NCI-H510A (cell line): ENCODE data around the gene OR9A2.

Experiments used
- DNase-seq: peaks from one replicate; lab custom pipeline; 2025; lab: John Stamatoyannopoulos, UW

The OR9A2 gene

GRCh38 chr7:143027032-143027431, at the start of gene OR9A2:
OR9A2 (minus strand) TSS chr7:143027132; CDS start chr7:143027132, 0 bp downstream.
- no peak for DNase-seq

- no peak for DNase-seq
Measured at GRCh38 chr7:143074141-143074540, 47.2 kb upstream of the OR9A2 start.

GRCh38 chr7:143073556-143073955, 46.6 kb upstream of the OR9A2 start:
- no peak for DNase-seq

- no peak for DNase-seq
Measured at GRCh38 chr7:143069912-143070500, 43.1 kb upstream of the OR9A2 start.

GRCh38 chr7:143068446-143068845, 41.5 kb upstream of the OR9A2 start:
- DNase-seq, result no peak

- DNase-seq, result no peak
Measured at GRCh38 chr7:143063741-143064140, 36.8 kb upstream of the OR9A2 start.

- no peak for DNase-seq
Measured at GRCh38 chr7:143055754-143056153, 28.8 kb upstream of the OR9A2 start.

GRCh38 chr7:143054621-143055020, 27.7 kb upstream of the OR9A2 start:
- DNase-seq, result no peak

GRCh38 chr7:143052041-143052440, 25.1 kb upstream of the OR9A2 start, which contains the start of gene OR6V1:
OR6V1 (plus strand) TSS chr7:143052341; CDS start chr7:143052341, 0 bp downstream.
- no peak for DNase-seq

- no peak for DNase-seq
Measured at GRCh38 chr7:143050931-143051330, 24.0 kb upstream of the OR9A2 start.

- no peak for DNase-seq
Measured at GRCh38 chr7:143049362-143049761, 22.4 kb upstream of the OR9A2 start.

GRCh38 chr7:143048827-143049226, 21.9 kb upstream of the OR9A2 start:
- no peak for DNase-seq

GRCh38 chr7:143047326-143047725, 20.4 kb upstream of the OR9A2 start:
- DNase-seq, result no peak

GRCh38 chr7:143046426-143046851, 19.5 kb upstream of the OR9A2 start:
- no peak for DNase-seq

- no peak for DNase-seq
Measured at GRCh38 chr7:143043391-143043790, 16.5 kb upstream of the OR9A2 start.

GRCh38 chr7:143042790-143043271, 15.9 kb upstream of the OR9A2 start:
- DNase-seq, result no peak

GRCh38 chr7:143042159-143042789, 15.3 kb upstream of the OR9A2 start:
- no peak for DNase-seq

GRCh38 chr7:143041346-143041745, 14.4 kb upstream of the OR9A2 start:
- no peak for DNase-seq

GRCh38 chr7:143040209-143040715, 13.3 kb upstream of the OR9A2 start:
- DNase-seq, result no peak

GRCh38 chr7:143038635-143039034, 11.7 kb upstream of the OR9A2 start:
- DNase-seq, result no peak

GRCh38 chr7:143027683-143028082, 751 bp upstream of the OR9A2 start:
- no peak for DNase-seq

GRCh38 chr7:143025371-143025770, 1.6 kb downstream of the OR9A2 start:
- no peak for DNase-seq

GRCh38 chr7:143023047-143023446, 3.9 kb downstream of the OR9A2 start:
- no peak for DNase-seq

- no peak for DNase-seq
Measured at GRCh38 chr7:143018931-143019330, 8.0 kb downstream of the OR9A2 start.
